GM12878 (cell line): ENCODE measurements around the gene TPSB2. TPM values are rescaled to one million over a fixed set of nuclear protein-coding genes. Genes with fewer than 3 reads are reported as not detected.

Experiments
- ATAC-seq: fragments of 200-7000 bp; cut with Tn5 transposase; 3 replicates; pipeline ENCODE4 v1.9.1; 2020; ENCODE audit warnings: mild to moderate bottlenecking, moderate library complexity
- BruUV-seq: library from RNA; stranded (reverse); fragments of 400-500 nt; replicated peaks from 2 replicates; lab custom pipeline; 2021; lab: Mats Ljungman, UMichigan
- CTCF ChIA-PET: fragments of 300-600 bp; sonication (Branson Sonifier 250); formaldehyde crosslinking; extraction: SDS; loops from one replicate; lab custom pipeline; 2021; ENCODE audit warnings: inconsistent platforms; lab: Yijun Ruan, JAX
- POLR2A ChIA-PET: fragments of 350-600 bp; formaldehyde crosslinking; extraction: SDS; loops from one replicate; lab custom pipeline; 2021; ENCODE audit warnings: inconsistent platforms; lab: Charles Lee
- RAD21 ChIA-PET: fragments of 300-600 bp; sonication (Branson Sonifier 250); formaldehyde crosslinking; loops from one replicate; lab custom pipeline; 2023; ENCODE audit warnings: antibody characterized with exemption; ENCODE audit not compliant: unreplicated experiment; lab: Charles Lee
- SMC1A ChIA-PET: fragments of 300-600 bp; sonication (Branson Sonifier 250); formaldehyde crosslinking; loops from one replicate; lab custom pipeline; 2023; ENCODE audit not compliant: unreplicated experiment, uncharacterized antibody; lab: Charles Lee
- DNase-seq: peaks from one replicate; pipeline ENCODE4 v3.0.0-alpha.2; 2011; ENCODE audit warnings: low read depth, low spot score
- FAIRE-seq: peaks from 3 replicates; lab custom pipeline; 2011; peaks lifted over from hg19 to GRCh38; lab: Jason Lieb, UNC
- H2AFZ ChIP-seq: 2 replicates; pipeline ENCODE4 v1.6.0; 2011; ENCODE audit warnings: low read depth, low read length, control low read depth; ENCODE audit not compliant: control insufficient read depth
- H3K27ac ChIP-seq: 2 replicates; pipeline ENCODE4 v1.5.1; 2011; ENCODE audit warnings: control low read depth; ENCODE audit not compliant: control insufficient read depth, insufficient read depth
- H3K27me3 ChIP-seq, 2 experiments: replicated peaks in 1 of 2; 2 replicates each; pipeline versions ENCODE4 v1.6.0 to v1.6.1; 2011; ENCODE audit warnings: low read length in 1 of 2; ENCODE audit not compliant: control insufficient read depth in 2 of 2, insufficient read depth in 2 of 2
- H3K36me3 ChIP-seq, 2 experiments: 2 replicates each; pipeline ENCODE4 v1.5.1; 2011; ENCODE audit warnings: low read length in 1 of 2; ENCODE audit not compliant: control insufficient read depth in 2 of 2, insufficient read depth in 2 of 2
- H3K4me1 ChIP-seq: 2 replicates; pipeline ENCODE4 v1.6.1; 2011; ENCODE audit warnings: mild to moderate bottlenecking, low read length, moderate library complexity, mixed read lengths; ENCODE audit not compliant: control insufficient read depth, insufficient read depth
- H3K4me2 ChIP-seq: 2 replicates; pipeline ENCODE4 v1.6.0; 2011; ENCODE audit warnings: control low read depth; ENCODE audit not compliant: control insufficient read depth, insufficient read depth
- H3K4me3 ChIP-seq: fragments of 200-600 bp; sonication (generic); 2 replicates; pipeline ENCODE4 v1.5.1; 2016
- H3K79me2 ChIP-seq: 2 replicates; pipeline ENCODE4 v1.6.0; 2011; ENCODE audit warnings: low read length; ENCODE audit not compliant: control insufficient read depth, insufficient read depth
- H3K9ac ChIP-seq: 2 replicates; pipeline ENCODE4 v1.8.0; 2011; ENCODE audit warnings: low read length, control low read depth, mixed read lengths; ENCODE audit not compliant: control insufficient read depth, insufficient read depth
- H3K9me3 ChIP-seq: replicated peaks from 3 replicates; pipeline ENCODE4 v1.5.1; 2011; ENCODE audit warnings: mild to moderate bottlenecking, low read length; ENCODE audit not compliant: control insufficient read depth, insufficient read depth
- H4K20me1 ChIP-seq: 2 replicates; pipeline ENCODE4 v1.6.0; 2011; ENCODE audit not compliant: control insufficient read depth, insufficient read depth
- ASH2L ChIP-seq: fragments of 300-600, 200-600 bp; sonication (generic); IDR thresholded peaks from 2 replicates; pipeline ENCODE4 v1.6.1; 2017; ENCODE audit warnings: low read depth, mild to moderate bottlenecking, borderline replicate concordance
- EGR1 ChIP-seq, 2 experiments: IDR thresholded peaks; 1 replicate in 1 of 2; 2 replicates in 1 of 2; pipeline ENCODE4 v1.6.1; 2011 to 2012; ENCODE audit warnings: low read depth in 2 of 2, low read length in 2 of 2, borderline replicate concordance in 1 of 2, mild to moderate bottlenecking in 1 of 2, moderate library complexity in 1 of 2
- ETV6 ChIP-seq, 2 experiments: fragments of 450-650 bp in 1 of 2; IDR thresholded peaks in 1 of 2; conservative IDR thresholded peaks in 1 of 2; 2 replicates each; pipeline ENCODE4 v1.6.1; 2014; ENCODE audit warnings: antibody characterized with exemption in 1 of 2, borderline replicate concordance in 1 of 2, low read depth in 1 of 2, mild to moderate bottlenecking in 1 of 2, moderate library complexity in 1 of 2
- JUNB ChIP-seq: IDR thresholded peaks from 2 replicates; pipeline ENCODE4 v1.6.1; 2016; ENCODE audit warnings: antibody characterized with exemption, mild to moderate bottlenecking
- MTA3 ChIP-seq: IDR thresholded peaks from 2 replicates; pipeline ENCODE4 v1.6.1; 2012; ENCODE audit warnings: low read length, inconsistent platforms, borderline replicate concordance
- NFIC ChIP-seq: IDR thresholded peaks from 2 replicates; pipeline ENCODE4 v1.6.1; 2012; ENCODE audit warnings: low read depth, mild to moderate bottlenecking, inconsistent platforms, low read length, moderate library complexity
- WGBS: methylation state at CpG from one replicate; pipeline ENCODE4 v1.1.6; 2016; ENCODE audit warnings: low lambda C conversion rate; ENCODE audit not compliant: insufficient replicate concordance, insufficient coverage; ENCODE audit errors: missing lambda C conversion rate; 5-methylcytosine and 5-hydroxymethylcytosine counted together
- in situ Hi-C: fragments of 300-500 bp; cut with MboI; formaldehyde crosslinking; loops from 9 replicates; pipeline ENCODE4 v1.14.3; 2018; ENCODE audit warnings: mixed read lengths
- intact Hi-C: fragments of 100-400 bp; cut with micrococcal nuclease; formaldehyde crosslinking; loops from one replicate; pipeline ENCODE4 v1.14.2; 2022; ENCODE audit not compliant: unreplicated experiment
- polyA plus RNA-seq, 11 experiments: library from polyadenylated mRNA; depleted of rRNA in 4 of 11; unstranded in 6 of 11; stranded (reverse) in 5 of 11; fragments of >200 nt; fragmentation: Nextera tagmentation in 4 of 11; fragmentation: Illumina TruSeq in 1 of 11; extraction: Ambion mirVana in 4 of 11; extraction: Trizol in 1 of 11; gene quantifications; 1 replicate in 1 of 11; 2 replicates in 10 of 11; pipeline versions ENCODE4 v1.2.1 to v1.2.3, GENCODE V29; 2011 to 2016; ENCODE audit warnings: inconsistent platforms in 2 of 11, missing spikeins in 2 of 11, low read depth in 1 of 11
- total RNA-seq, 4 experiments: library from RNA; depleted of rRNA in 3 of 4; stranded (reverse); fragments of >200 nt in 3 of 4; fragmentation: Illumina TruSeq in 1 of 4; extraction: Trizol in 1 of 4; gene quantifications; 2 replicates each; pipeline versions ENCODE4 v1.2.1 to v1.2.3, GENCODE V29; 2013 to 2021
- TF ChIP-seq, protein P1 (sequence below): fragments of 450-650 bp; IDR thresholded peaks from 2 replicates; pipeline ENCODE4 v1.6.1; 2014; ENCODE audit warnings: mild to moderate bottlenecking

The TPSB2 gene
- total and polyA plus RNA-seq, 10 of the 15 experiments (the other 5 are each of a cell fraction or from before 2014, with no cell fraction given), result not detected

DNA sequence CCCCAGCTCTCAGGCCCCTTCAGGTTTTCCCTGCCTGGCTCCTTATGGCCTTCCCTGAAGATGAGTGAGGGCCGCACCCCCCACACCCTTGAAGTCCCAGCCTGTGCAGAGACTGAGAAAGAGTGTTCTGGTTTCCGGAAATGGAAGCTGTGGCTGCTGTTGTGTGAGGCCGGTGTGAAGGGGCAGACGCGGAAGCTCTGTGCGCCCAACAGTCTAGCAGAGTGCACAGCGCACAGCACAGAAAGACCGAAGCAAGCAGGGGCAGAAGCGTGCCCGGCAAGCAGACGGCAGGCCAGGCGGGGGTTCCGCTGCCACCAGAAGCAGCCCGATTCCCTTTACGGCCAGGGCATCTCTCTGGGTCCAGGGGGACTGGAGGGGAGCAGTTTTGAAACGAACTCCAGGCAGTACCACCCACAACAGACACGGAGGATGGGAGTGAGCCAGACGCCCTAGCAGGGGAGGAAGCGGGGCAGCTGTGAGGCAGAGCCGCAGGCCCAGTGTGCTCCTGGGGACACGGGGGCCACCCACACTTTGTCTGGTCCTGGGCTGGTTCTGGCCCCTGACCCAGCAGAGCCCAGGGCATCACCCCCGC, 21.6 kb downstream of the TPSB2 start (continued):
- TF ChIP-seq ETV6 (conservative IDR thresholded peaks at IDR 0.05 in 1 of 2, IDR thresholded peaks at IDR 0.05 in 1 of 2; ENCODE audit: borderline replicate concordance in 1 of 2, low read depth in 1 of 2) (no peak), JUNB (no peak), NFIC (no peak), ASH2L (no peak), EGR1 (IDR thresholded peaks at IDR 0.05; ENCODE audit: borderline replicate concordance in 1 of 2, low read depth in 2 of 2, low read length in 2 of 2) (no peak)
- TF ChIP-seq, protein P1, sequence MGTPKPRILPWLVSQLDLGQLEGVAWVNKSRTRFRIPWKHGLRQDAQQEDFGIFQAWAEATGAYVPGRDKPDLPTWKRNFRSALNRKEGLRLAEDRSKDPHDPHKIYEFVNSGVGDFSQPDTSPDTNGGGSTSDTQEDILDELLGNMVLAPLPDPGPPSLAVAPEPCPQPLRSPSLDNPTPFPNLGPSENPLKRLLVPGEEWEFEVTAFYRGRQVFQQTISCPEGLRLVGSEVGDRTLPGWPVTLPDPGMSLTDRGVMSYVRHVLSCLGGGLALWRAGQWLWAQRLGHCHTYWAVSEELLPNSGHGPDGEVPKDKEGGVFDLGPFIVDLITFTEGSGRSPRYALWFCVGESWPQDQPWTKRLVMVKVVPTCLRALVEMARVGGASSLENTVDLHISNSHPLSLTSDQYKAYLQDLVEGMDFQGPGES, result no peak
- TF ChIP-seq, all 136 proteins: peak for 0

DNA sequence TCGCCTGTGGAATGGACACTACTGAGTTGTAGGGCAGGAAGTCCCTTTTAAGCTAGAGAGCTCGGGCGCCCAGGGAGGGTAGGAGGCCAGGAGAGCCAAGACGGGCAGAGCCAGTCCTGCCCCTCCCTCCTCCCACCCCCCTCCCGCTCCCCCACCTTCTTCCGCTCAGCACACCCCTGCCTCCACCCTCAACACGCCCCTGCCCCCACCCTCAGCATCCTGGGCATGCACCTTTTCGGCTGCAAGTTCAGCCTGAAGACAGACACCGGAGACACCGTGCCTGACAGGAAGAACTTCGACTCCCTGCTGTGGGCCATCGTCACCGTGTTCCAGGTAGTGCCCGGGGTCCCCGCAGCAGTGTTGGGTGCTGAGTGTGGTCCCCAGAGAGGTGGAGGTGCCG, 23.2 kb downstream of the TPSB2 start:
- H3K4me1 ChIP-seq, result no peaks in the 10 kb centered on the region
- ChIA-PET RAD21 (no interaction called here), CTCF (no interaction called here), POLR2A (no interaction called here), SMC1A (no interaction called here)
- ATAC-seq (no peak), DNase-seq (no peak), FAIRE-seq (no peak)
- 50% methylated on average over 12 of the region's 16 CpGs for WGBS
- intact Hi-C loops, result no loop called here
- no peaks in the 10 kb centered on the region for H3K9me3 ChIP-seq
- no peaks in the 10 kb centered on the region for H3K79me2 ChIP-seq
- in situ Hi-C loops, result no loop called here
- no peaks in the 10 kb centered on the region for H4K20me1 ChIP-seq
- H3K4me3 ChIP-seq, result no peak overlapping the region
- no peak overlapping the region for H3K27ac ChIP-seq
- no peak overlapping the region for H3K4me2 ChIP-seq
- no peak overlapping the region for H2AFZ ChIP-seq
- no peaks in the 10 kb centered on the region for H3K27me3 ChIP-seq
- TF ChIP-seq MTA3, result no peak
- no TSS peak for BruUV-seq
- no peaks in the 10 kb centered on the region for H3K36me3 ChIP-seq
- H3K9ac ChIP-seq, result no peak overlapping the region
